ENCODE measurements around the gene MTUS2.

The MTUS2 gene

GRCh38 chr13:28820099-28821051 is at the start of gene MTUS2:
MTUS2 (plus strand) TSS chr13:28820339.
- DNase-seq (ENCODE audit: low read depth): peak; percentile 8
- no peak for TF ChIP-seq CTCF (conservative IDR thresholded peaks at IDR 0.05; ENCODE audit: low read depth, low read length)
- H3K4me3 ChIP-seq (ENCODE audit: low read depth, low read length): peak within 1 kb of the TSS; percentile 34

- no peak for TF ChIP-seq CTCF (conservative IDR thresholded peaks at IDR 0.05; ENCODE audit: low read depth, low read length)
- DNase-seq (ENCODE audit: low read depth): no peak
- no peak overlapping the region for H3K4me3 ChIP-seq (ENCODE audit: low read depth, low read length)
These were observed 41.6 kb upstream of the MTUS2 start for GRCh38 chr13:28778308-28779215.

GRCh38 chr13:28792992-28793391 is 27.1 kb upstream of the MTUS2 start:
- no peak for TF ChIP-seq CTCF (conservative IDR thresholded peaks at IDR 0.05; ENCODE audit: low read depth, low read length)
- H3K4me3 ChIP-seq (ENCODE audit: low read depth, low read length): no peak overlapping the region

GRCh38 chr13:28794396-28794795 is 25.7 kb upstream of the MTUS2 start:
- TF ChIP-seq CTCF (conservative IDR thresholded peaks at IDR 0.05; ENCODE audit: low read depth, low read length): no peak
- DNase-seq (ENCODE audit: low read depth): no peak
- H3K4me3 ChIP-seq (ENCODE audit: low read depth, low read length): no peak overlapping the region

More at GRCh38 chr13:28792992-28793391, 27.1 kb upstream of the MTUS2 start:
- peak; percentile 79 for DNase-seq (ENCODE audit: low read depth)

DNA sequence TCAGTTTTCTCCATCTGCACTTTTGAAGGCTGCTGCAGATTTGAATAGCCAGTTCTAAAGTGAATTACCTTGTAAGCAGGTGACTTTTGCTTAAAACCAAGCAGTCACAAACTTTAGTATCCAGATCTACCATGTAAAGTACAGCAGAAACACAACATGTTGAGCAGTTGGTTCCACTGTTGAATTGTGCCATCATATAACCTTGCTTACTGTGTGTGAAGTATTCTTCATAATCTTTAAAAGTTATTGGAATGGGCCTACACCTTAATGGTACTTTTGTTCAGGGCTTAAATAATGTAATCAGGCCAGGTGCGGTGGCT is 23.2 kb upstream of the MTUS2 start:
- no peak for TF ChIP-seq CTCF (conservative IDR thresholded peaks at IDR 0.05; ENCODE audit: low read depth, low read length)
- no peak overlapping the region for H3K4me3 ChIP-seq (ENCODE audit: low read depth, low read length)

GRCh38 chr13:28805193-28805819 is 14.8 kb upstream of the MTUS2 start:
- no peak overlapping the region for H3K4me3 ChIP-seq (ENCODE audit: low read depth, low read length)
- TF ChIP-seq CTCF (conservative IDR thresholded peaks at IDR 0.05; ENCODE audit: low read depth, low read length): peak; percentile 57
- peak; percentile 40 for DNase-seq (ENCODE audit: low read depth)

More for the DNA sequence above, 23.2 kb upstream of the MTUS2 start:
- DNase-seq (ENCODE audit: low read depth): no peak
